GM12878 (cell line): ENCODE measurements around the gene ATG4B.

Experiments used
- CTCF ChIP-seq, 3 experiments: IDR thresholded peaks in 2 of 3; conservative IDR thresholded peaks in 1 of 3; 2 replicates each; pipeline ENCODE4 v1.5.1; 2011; ENCODE audit warnings: low read depth in 3 of 3, low read length in 3 of 3, mild to moderate bottlenecking in 3 of 3, control low read depth in 2 of 3, moderate library complexity in 2 of 3, inconsistent platforms in 1 of 3, mixed read lengths in 1 of 3; ENCODE audit not compliant: control insufficient read depth in 2 of 3, insufficient read depth in 1 of 3; ENCODE audit errors: extremely low read depth in 1 of 3
- ESRRA ChIP-seq: IDR thresholded peaks from 2 replicates; pipeline ENCODE4 v1.6.1; 2012; ENCODE audit warnings: mild to moderate bottlenecking, low read length, improper control_type of control experiment
- IKZF1 ChIP-seq: fragments of 450-650 bp; conservative IDR thresholded peaks from 2 replicates; pipeline ENCODE4 v1.6.1; 2017; ENCODE audit warnings: antibody characterized with exemption, mild to moderate bottlenecking
- JUNB ChIP-seq: IDR thresholded peaks from 2 replicates; pipeline ENCODE4 v1.6.1; 2016; ENCODE audit warnings: antibody characterized with exemption, mild to moderate bottlenecking
- MAX ChIP-seq: IDR thresholded peaks from 2 replicates; pipeline ENCODE4 v1.6.1; 2012; ENCODE audit warnings: low read depth, low read length, improper control_type of control experiment
- POLR2A ChIP-seq: IDR thresholded peaks from 2 replicates; pipeline ENCODE4 v1.6.1; 2011; ENCODE audit warnings: low read depth, mild to moderate bottlenecking, low read length
- POLR2AphosphoS5 ChIP-seq: IDR thresholded peaks from 2 replicates; pipeline ENCODE4 v1.6.1; 2011; ENCODE audit warnings: mild to moderate bottlenecking, low read length, inconsistent platforms
- SMC3 ChIP-seq: IDR thresholded peaks from 2 replicates; pipeline ENCODE4 v1.6.1; 2011; ENCODE audit warnings: low read length, improper control_type of control experiment, borderline replicate concordance
- SPI1 ChIP-seq: IDR thresholded peaks from 2 replicates; pipeline ENCODE4 v1.6.1; 2011; ENCODE audit warnings: low read depth, mild to moderate bottlenecking, low read length, moderate library complexity, borderline replicate concordance; ENCODE audit not compliant: insufficient read depth
- TAF1 ChIP-seq: IDR thresholded peaks from 2 replicates; pipeline ENCODE4 v1.6.1; 2011; ENCODE audit warnings: mild to moderate bottlenecking, low read depth, low read length, borderline replicate concordance

GRCh38 chr2:241649404-241649803 lies 11.9 kb downstream of the ATG4B start:
- no peak for TF ChIP-seq TAF1
- TF ChIP-seq CTCF (IDR thresholded peaks at IDR 0.05 in 2 of 3, conservative IDR thresholded peaks at IDR 0.05 in 1 of 3; ENCODE audit: control insufficient read depth in 2 of 3, extremely low read depth in 1 of 3, insufficient read depth in 1 of 3, low read depth in 3 of 3, low read length in 3 of 3), result no peak
- TF ChIP-seq POLR2A, result no peak
- no peak for TF ChIP-seq SMC3
- no peak for TF ChIP-seq POLR2AphosphoS5
- no peak for TF ChIP-seq JUNB
- no peak for TF ChIP-seq IKZF1
- TF ChIP-seq MAX, result no peak
- no peak for TF ChIP-seq ESRRA
- TF ChIP-seq SPI1, result no peak
